T-helper 2 cell treated with Interferon-gamma antibody and Interleukin-4, amounts not matched to agents 100 ng/mL and 5 ng/mL, for 36 hours (primary cell): ENCODE data around the gene TBC1D8. TPM values are rescaled to one million over a fixed set of nuclear protein-coding genes. Genes with fewer than 3 reads are reported as not detected.

Experiments
- intact Hi-C: fragments of 100-400 bp; cut with micrococcal nuclease; formaldehyde crosslinking; loops from one replicate; pipeline ENCODE4 v1.15.1; 2023
- total RNA-seq: library from RNA; stranded (reverse); gene quantifications from 2 replicates; pipeline ENCODE4 v1.2.3, GENCODE V29; 2022

The TBC1D8 gene
- total RNA-seq, 1 donor from 2014 or later, result 0.66 TPM

DNA sequence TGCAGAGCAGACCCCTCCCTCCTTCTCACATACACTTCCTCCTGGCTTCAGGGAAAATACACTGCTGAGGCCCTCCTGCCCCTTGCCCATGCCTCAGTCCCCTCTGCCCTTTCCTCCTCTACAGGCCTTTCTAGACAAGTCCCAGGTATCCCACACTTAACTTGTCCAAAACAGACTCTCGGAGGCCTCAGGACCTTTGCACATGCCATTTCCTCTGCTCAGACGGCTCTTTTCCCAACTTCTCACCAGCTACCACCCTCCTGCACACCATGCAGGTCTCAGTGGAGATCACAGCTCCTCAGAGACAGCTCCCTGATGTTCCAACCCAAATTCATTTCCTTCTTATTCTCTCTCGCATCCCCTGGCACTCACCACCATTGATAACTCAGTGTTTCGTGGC is 11.7 kb downstream of the TBC1D8 start:
- intact Hi-C loops, result no loop called here

DNA sequence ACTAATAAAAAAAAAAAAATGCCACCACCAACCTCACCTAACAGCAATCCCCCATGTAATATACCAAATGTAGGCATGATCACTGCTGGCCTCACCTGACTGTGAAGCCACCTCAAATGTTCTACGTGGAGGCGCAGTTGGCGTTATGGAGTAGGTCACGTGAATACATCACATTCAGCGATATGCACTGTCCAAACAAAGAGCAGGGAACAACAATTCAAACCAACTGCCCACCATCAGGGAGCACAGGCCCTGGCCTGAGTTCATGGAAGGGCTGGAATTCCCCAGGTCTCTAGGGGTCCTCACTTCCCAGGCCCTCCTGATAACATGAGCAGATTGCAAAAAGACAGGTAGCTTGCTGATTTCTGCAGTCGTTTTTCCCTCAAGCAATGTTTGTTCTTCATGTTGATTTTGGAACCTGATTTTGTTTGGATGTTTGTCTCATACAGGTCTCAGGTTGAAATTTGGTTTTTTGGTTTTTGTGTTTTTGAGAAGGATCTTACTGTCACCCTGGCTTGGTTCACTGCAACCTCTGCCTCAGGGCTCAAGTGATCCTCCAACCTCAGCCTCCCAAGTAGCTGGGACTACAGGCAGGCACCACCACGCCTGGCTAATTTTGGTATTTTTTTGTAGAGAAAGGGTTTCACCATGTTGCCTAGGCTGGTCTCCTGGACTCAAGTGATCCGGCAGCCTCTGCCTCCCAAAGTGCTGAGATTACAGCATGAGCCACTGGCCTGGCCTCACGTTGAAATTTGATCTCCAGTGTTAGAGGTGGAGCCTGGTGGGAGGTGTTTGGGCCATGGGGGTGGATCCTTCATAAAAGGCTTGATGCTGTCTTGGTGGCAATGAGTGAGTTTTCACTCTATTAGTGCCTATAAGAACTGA is 15.5 kb downstream of the TBC1D8 start:
- intact Hi-C loops, result no loop called here

DNA sequence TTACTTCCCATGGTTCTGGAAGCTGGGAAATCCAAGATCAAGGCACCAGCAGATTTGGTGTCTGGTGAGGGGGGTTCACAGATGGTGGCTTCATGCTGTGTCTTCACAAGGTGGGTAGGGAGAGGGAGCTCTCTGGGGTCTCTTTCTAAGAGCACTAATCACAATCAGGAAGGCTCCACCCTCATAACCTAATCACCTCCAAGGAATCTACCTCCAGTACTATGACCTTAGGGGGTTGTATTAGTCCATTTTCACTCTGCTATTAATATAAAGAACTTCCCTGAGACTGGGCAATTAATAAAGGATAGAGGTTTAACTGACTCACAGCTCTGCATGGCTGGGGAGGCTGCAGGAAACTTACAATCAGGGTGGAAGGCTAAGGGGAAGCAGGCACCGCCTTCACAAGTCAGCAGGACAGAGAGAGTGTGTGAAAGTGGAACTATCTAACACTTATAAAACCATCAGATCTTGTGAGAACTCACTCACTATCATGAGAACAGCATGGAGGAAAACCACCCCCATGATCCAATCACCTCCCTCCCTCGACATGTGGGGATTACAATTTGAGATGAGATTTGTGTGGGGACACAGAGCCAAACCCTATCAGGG is 17.6 kb downstream of the TBC1D8 start:
- intact Hi-C loops, result no loop called here

DNA sequence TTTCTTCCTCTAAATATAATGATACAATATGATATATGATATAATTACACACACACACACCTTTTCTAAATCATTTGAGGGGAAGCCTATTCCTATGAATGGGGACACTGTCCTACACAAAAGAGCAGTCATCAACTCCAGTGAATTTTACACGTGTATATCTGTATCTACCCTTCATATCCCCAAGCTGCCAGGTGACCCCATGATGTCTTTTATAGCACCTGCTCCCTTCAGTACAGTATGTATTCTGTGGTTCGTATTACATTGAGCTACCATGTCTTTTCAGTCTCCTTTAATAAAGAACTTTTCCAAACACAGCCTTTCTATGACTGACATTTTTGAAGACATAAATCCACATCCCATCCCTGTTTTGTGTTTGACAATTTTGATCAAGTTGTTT is 19.0 kb downstream of the TBC1D8 start:
- intact Hi-C loops, result no loop called here

DNA sequence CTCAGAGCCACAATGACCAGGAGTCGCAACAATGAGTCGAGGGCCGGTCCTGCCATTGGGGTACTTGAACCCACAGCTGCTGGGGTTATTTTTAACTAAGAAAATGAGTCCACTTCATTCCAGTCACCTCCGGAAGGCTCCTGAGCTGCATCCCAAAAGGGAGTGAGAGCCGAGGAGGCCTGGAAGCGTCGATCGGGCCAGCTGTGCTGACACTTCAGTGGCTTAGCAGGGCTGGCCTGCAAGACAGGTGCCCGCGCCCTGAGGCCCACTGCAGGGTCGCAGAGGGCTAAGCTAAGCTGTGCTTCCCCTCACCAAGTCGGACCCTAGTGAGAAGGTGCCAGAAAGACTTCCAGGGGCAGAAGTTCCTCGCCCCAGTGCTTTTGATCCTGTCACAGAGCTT is 21.1 kb downstream of the TBC1D8 start:
- intact Hi-C loops, result no loop called here

DNA sequence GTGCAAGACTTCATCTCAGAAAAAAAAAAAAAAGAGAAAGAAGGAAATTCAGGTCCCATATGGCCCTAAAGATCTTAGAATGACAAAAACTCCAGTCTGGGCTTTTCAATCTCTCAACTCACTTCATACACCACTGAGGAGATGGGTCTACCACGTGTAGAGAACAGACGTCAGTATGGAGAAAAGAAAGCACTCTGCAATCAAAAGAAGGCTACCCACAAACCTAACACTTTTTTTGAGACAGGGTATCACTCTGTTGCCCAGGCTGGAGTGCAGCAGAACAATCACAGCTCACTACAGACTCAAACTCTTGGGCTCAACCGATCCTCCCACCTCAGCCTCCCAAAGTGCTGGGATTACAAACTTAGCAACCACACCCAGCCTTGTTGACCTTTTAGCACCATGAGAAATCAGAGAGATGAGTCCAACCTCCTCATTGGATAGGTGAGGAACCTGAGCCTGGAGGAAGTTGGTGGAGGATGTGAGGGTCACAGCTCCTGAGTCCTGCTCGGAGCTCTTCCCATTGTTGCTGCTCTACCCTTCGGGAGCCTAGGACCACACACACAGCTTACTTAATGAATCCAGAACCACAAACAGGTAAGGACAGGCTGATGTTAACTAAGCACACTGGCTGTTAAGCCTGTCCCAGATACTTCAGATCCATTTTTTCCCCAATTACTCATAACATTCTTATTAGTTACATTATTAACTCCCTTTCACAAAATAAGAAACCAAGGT is 23.7 kb downstream of the TBC1D8 start:
- intact Hi-C loops, result no loop called here

DNA sequence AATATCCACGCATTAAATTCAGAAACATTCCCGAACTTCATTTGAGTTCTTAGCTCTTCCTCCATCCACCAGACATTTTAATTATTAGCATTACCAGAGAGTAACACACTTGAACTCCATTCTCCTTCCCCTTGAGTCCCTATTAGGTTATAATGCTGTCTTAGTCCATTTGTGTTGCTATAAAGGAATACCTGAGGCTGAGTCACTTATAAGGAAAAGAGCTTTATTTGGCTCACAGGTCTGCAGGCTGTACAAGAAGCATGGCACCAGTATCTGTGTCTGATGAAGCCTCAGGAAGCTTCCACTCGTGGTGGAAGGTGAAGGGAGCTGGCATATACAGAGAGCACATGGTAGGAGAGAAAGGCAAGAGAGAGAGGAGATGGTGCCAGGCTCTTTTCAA is 25.4 kb downstream of the TBC1D8 start:
- intact Hi-C loops, result no loop called here

DNA sequence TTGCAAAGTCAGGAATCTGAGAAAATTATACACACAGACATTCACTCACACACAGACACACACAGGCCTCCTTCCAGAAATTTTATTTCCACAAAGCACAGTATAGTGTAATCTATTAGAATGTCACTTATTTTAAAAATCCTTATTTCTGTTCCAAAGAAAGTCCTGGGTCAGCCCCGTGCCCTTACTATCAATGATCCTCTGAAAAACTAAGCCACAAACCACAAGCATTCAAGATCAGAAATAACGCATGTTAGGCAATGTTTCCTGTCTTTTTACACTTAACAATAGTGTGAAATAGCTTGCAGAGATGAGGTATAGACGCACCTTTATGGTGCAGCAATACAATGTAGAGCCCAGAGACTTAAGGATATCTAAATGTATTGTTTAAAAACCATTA is 25.8 kb downstream of the TBC1D8 start:
- intact Hi-C loops, result no loop called here

DNA sequence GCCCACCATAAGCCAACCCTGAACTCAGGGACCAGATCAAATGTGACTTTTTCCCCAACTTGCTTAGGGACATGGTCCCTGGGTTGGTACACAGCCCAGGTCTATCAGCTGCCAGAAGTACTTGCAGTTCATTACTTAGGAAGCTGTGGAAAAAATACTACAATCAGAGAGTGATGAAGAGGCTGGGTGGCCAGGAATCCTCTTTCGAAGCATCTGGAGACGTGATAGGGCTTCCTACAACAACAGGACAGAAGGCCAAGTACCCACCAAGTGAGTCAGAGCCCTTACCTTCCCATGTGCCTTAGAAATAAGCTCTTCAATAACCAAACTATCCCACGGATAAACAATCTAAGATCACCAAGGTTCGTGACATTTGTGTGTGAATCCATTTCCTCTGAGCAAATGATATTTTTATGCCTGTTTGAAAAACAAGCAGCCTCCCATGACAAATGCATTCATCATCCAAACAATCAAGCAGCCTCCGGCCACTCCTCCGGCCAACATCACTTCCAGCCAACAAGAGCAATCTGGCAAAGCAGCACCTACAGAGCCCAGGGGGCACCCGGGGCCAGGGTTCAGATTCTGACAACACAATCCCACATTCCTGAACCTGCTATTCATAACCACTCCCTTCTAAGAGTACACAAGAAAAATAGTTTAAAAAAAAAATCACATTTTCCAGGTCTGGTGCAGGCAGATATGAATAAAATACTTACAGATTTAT is 26.4 kb downstream of the TBC1D8 start:
- intact Hi-C loops, result no loop called here

DNA sequence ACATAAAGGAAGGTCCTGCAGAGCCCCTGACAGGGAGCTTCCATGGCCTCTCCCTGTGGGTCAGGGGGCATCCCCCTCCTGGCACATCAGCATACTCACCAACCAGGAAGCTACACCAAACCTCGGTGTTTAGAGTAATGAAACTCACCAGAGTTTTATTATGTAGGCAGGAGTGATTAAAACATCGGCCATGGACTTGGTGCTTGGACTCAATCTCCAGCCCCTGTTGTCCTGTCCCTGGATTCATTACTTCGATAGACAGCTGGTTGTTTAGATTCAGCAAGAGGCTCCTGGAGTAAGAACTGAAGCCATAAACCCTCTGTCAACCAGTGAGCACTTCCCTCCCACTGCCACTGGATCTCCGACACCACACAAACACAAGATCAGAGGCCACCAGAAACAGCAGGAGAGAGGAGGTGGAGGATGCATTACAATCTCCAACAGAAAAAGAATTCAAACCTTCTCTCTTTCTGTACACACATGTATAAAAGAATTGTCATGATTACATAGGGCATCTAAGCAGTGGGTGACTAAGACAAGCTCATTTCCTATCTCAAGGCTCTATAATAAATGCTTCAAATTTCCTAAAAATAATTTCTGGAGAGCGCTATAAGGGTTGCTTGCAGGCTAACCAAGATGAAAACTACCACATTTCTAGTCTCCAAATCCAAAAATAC is 27.2 kb downstream of the TBC1D8 start:
- intact Hi-C loops, result no loop called here

DNA sequence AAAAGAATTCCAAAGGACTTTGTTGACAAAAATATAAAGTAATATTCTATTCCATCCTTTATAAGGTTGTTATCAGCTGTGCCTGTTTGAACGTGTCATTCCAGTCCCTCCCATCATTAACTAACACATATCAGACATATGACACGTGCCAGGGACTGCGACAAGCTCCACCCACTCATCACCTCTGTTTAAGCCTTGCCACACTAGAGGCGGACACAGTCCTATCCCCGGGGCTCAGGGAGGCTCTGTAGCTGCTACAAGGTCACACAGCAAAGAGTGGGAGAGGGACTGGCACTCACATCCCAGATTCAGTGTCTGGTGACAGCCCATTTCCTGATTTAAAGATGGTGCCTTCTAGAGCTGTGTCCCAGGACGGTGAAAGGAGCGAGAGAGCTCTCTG is 30.0 kb downstream of the TBC1D8 start:
- intact Hi-C loops, result no loop called here

DNA sequence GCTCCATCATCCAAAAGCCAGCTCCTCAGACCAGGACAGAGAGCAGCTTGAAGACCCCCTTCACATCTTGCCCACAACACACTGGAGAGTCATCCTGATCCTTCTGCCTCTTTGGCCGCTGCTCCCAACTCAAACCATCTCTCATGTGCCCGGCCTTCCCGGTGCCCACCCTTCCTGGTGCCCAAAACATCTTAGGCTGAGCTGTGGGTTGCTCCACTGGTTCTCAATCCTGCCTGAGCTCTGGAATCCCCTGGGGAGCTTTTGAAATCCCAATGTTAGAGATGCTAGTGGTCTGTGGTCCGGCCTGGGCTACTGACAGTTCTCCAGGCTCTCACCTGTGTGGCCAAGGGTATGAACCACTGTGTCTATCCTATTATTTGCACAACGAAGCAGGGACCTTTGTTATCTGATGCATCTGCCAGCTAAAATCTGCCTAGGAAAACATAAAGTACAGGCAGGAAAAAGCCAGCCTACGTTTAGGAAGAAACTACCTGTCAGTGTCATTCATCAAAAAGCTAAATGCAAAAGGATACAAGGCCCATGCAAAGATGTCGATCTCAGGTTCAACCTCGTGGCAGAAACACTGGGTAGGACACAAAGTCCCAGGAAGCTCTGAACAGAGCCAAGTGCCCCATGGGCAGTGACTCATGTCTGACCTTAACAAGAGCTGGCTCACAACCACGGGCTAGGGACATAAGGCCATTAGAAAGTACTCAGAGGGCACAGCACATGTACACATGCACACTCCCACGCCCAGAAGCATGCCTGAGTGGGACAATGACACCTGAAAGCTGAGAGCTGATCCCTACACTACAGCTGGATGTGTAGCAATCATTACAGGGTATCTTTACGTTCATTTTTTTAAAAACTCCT is 30.8 kb downstream of the TBC1D8 start:
- intact Hi-C loops, result no loop called here

DNA sequence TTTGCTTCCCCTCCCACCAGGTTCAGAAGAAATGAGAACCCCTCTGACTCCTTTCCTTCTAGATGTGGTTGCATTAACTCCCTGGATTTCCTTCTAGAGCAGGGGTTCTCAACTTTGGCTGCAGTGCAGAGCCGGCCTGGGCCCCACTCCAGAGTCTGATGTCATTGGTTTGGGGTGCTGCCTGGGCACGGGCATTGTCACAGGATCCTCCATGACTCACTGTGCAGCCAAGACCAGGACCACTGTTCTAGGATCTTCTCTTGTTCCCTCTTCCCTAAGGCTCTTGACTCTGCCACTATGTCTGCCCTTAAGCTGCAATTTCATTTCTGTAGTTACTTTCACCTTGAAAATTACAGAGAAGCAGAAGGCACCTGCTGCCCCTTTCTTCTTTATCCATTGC is 31.8 kb downstream of the TBC1D8 start:
- intact Hi-C loops, result no loop called here

DNA sequence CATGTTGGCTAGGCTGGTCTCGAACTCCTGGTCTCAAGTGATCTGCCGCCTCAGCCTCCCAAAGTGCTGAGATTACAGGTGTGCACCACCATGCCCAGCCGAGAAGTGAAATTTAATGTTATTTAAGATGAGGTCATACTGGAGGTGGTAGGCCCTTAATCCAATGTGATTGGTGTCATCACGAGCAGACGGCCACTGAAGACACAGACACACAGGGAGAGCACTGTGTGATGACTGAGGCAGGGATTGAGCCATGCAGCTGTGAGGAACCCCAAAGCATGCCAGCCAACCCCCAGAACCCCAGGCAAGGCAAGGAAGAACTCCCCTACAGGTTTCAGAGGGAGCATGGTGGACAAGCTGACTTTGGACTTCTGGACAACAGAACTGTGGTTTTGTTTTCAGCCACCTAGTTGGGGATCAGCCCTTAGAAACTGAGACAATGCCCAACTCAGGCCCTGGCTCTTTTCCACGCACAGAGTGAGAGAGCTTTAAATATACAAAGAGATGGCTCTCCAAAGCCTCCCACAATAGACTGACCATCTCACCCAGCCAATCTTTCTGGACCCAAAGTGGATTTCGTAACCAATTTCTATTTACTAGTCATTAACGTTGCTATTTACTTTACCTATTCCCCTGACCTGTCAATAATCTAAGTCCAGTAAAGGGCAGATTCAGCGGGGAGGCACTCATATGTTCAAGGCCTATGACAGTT is 34.2 kb downstream of the TBC1D8 start:
- intact Hi-C loops, result no loop called here

DNA sequence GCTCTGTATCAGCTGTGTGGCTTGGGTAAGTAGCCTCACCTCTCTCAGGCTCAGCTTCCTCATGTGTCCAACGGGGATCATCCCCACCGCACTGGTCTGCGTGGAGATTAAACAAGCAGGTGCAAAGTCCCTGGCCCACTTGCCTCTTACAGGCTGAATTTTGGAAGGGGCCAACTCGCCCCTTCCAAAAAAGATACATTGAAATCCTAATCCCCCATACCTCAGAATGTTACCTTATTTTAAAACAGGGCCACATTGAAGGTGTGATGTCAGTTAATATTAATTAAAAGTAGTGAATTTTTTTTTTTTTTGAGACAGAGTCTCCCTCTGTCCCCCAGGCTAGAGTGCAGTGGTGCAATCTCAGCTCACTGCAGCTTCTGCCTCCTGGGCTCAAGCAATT is 34.8 kb downstream of the TBC1D8 start:
- intact Hi-C loops, result no loop called here

DNA sequence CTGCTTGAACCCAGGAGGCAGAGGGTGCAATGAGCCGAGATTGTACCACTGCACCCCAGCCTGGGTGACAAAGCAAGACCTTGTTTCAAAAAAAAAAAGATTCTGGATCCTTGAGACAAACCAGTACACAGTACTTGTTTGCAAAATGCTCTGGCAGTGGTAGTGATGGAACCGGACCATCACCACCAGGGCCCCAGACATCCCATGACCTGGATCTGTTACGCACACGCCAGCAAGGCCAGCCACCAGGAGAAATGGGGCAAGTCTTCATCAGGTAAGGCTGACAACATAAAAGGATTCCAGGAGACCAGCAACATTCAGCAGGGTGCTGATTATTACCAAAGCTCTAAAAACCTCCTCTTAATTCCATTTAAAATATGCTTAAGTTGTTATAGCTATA is 35.5 kb downstream of the TBC1D8 start:
- intact Hi-C loops, result no loop called here

DNA sequence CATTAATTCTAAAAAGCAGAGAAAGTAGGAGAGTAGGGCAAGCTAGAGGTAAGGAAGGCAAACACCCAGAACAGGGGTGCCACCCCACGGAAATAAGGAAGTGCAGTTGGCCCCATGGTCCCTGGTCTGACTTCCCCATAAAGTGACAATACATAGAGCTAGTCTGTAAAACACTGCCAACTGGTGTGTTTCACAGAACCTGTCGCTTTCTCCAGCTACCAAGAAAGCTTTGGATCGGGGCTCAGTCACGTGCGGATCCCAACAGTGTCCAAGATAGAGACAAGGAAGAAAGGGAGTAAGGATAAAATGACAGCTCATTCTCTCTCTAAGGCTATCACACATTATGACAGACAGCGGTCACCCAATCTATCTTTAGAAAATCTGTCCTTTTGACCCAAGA is 36.4 kb downstream of the TBC1D8 start:
- intact Hi-C loops, result no loop called here

DNA sequence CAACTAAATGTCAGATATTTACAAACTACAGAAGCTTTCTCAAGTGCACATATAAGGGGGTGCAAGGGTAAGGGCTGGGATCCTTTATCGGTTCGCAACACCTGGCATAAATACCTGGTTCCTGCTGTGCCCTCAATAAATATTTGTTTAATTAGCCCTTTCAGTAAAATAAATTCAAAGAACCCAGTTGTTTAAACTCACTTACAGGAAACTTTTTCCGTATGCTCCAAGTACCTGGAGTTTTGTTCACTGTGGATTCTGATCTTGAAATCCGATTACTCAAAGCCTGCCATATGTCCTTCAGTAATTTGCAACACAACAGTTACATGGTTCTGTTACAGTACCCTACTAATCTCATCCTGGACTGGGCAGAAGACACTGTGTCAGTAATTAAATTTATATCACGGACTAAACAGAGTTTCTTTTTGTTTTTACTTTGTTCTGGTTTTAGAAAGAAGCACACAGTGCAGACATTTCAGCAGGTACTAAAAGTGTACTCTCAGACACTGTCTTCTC is 36.9 kb downstream of the TBC1D8 start:
- intact Hi-C loops, result no loop called here
